Measurements from ENCODE around the gene SPECC1L.
A peak's percentile ranks its signal among the peaks of the same experiment; 100 is the strongest.

SPECC1L gene

DNA sequence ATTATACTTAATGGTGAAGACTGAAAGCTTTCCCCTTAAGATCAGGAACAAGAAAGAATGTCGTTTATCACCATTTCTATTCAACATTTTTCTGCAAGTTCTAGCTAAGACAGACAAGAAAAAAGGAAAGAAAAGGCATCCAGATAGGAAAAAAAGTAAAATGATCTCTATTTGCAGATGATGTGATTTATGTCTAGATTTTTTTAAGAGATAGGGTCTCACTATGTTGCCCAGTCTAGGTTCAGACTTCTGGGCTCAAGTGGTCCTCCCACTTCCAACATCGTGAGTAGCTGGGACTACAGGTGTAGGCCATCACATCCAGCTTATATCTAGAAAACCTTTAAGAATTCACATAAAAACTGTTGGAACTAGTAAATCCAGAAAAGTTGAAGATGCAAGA is 105.4 kb downstream of the SPECC1L start:
- no peak for DNase-seq

DNA sequence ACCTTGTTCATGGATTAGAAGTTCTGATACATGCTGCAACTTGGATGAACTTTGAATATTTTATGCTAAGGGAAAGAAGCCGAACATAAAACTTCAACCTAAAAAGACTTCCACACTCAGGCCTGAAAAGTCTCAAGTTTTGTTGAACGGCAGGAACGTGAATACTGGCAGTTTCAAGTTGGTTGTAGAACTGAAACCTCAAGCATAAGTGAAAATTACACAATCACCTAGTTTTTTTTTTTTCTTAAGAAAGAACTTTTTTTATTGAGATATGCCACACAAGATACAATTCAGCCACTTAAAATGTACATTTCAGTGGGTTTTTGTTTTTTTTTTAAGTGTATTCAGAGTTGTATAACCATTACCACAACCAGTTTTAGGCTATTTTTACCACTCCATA is 106.0 kb downstream of the SPECC1L start:
- no peak for DNase-seq

DNA sequence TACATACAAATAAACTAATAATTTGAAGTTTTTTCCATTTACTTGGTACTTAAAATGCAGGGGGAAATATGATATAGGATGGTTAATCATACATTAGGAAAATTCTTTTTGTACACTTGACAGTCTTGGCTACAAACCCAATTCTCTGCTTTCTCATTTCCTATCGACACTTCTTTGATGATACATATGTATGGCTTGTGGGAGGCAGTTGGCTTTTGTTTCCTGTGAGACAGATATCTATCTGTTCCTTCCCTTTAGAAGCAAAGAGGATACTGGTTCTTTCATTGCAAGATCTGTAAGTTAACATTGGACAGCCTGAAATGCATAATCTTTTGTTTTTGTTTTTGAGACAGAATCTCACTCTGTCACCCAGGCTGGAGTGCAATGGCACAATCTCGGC is 108.9 kb downstream of the SPECC1L start:
- DNase-seq, result no peak

DNA sequence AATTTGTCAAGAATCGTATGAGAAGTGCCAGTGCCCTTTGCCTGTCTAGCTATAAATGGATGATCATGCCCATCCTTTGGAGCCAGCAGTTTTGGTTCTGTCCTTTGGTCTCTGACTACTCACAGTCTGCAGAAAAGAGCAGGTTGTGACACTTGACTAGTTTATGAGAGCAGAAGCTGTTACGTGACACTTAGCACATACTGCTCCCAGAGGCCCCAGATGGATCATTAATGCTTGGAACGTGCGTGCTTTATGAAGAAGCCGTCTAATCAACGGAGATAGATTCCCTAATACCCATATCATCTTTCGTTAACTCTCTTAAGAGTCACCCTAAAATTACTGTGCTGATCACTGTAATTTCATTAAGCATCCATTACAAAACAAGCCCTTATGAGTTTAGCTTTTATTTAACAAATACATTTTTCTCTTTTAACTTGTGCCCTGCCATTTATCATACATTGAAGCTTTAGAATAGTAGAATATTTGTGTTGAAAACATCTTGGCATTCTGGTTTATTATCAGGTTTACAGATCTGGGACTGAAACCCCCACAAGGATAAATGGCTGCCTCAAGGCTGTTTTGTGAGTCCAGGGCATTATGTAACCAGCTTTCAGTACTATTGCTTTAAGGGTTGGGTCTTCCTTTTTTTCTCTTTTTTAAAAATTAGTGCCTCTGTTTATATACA is 109.7 kb downstream of the SPECC1L start:
- no peak for DNase-seq

DNA sequence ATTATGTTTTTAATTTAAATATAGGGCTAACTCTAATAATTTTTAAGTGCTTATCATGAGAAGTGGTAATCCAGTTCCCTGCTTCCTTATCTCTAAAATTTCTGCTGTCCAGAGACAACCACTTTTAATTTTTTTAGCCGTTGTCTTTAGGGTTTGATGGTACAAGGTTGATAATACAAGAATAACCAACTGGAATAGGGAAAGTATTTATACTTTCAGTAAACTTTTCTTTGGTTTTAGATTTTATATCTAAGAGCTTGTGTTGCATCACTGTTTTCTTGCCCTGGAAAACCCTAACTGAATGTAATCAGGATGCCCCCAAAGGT is 110.2 kb downstream of the SPECC1L start:
- DNase-seq, result no peak

DNA sequence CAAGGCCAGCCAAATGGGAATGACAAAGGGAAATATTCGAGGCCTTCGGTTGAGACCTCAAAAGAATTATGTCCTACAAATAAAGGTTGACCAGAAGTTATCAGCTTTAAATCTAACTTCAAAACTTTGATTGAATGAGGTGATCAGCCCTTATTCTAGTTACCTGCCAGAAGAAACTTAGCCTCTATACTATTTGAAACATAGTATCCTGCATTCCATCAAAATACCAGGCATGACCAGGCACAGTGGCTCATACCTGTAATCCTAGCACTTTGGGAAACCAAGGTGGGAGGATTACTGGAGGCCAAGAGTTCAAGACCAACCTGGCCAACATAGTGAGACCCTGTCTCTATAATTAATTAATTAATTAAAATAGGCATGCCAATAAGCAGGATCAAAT is 112.4 kb downstream of the SPECC1L start:
- no peak for DNase-seq

DNA sequence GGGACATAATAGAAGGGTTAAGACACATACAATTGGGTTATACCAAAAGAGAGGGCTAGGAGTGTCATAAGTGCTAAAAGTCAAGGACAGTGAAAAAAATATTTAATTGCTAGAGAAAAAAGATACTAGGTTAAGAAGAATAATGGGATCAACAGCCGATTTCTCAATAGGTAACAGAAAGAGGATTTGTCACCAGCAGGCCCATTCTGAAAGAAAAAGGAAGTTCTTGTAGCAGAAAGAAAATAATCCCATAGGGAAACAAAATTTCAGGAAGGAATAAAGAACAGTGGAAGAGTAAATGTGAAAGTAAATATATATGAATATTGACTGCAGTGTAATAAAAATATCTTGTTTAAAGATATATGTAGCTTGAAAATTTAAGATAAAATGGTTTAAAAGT is 113.5 kb downstream of the SPECC1L start:
- DNase-seq, result no peak

DNA sequence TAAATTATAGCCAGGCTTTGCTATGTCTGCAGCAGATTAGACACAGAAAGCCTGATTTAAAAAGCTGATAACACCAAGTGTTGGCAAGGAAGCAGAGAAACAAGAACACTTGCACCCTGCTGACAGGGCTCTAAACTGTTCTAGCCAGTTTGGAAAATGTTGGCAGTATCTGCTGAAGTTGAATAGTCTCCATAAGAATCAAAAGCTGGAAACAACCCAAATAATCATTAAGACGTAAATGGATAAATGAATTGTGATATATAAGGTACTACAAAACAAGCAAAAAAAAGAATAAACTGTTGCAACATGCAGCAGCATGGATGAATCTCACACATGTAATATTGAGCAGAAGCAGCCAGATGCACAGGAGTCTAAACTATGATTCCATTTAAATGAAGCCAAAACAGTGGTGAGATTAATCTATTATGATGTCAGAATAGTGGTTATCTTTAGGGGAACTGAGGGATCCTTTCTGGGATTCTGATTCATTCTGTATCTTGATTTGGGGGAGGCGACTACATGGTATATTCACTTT is 116.4 kb downstream of the SPECC1L start:
- no peak for DNase-seq

DNA sequence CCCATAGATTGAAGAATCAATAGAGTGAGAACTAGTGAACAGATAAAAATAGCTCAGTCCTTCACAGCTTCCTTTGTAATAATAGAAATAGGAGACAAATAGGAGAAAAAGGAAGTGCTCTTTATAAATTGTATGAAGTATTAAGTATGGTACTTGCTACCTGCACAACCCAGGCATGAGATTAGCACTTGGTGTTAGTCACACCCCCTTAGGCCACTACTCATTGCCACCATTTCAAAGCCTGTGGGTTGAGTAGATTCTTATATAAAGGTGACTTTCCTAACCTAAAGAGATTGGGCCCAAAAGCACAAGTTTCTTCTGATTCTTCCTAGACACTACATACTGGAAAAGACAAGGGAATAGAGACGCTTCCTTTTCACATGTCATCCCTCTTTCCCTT is 119.0 kb downstream of the SPECC1L start:
- DNase-seq, result no peak

DNA sequence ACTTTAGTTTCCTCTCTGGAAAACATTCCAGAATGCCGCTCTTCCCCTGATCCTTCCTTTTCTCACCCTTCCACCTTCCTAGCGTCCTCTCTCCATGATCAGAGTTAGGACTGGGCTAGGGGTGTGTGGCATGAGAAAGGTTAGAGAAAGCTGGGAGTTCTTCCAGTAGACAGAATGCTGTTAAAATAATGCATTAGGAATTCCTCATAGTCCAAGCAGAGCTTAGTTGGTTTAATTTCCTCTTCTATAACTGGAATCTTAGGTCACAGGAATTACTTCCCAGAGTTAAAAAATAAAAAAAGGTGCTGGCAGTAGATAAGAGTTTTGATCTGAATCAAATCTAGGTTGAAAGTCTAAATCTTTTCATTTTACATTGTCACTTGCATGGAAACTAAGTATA is 119.5 kb downstream of the SPECC1L start:
- DNase-seq, result no peak

DNA sequence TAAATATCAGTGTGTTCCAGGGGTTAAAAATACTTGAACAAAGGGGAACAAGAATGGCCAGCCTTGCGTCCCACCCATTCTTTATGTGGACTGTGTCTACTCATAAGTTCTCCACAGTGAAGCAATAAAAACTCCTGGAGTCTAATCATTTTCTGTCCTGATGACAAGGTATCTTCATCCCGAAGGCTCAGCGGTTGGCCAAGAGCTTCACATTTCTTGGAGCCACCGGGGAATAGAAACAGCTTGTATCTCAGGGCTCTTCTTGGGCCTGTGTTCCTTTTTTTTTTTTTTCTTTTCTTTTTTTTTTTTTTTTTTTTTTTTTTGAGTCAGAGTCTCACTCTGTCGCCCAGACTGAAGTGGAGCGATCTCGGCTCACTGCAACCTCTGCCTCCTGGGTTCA is 119.9 kb downstream of the SPECC1L start:
- no peak for DNase-seq

DNA sequence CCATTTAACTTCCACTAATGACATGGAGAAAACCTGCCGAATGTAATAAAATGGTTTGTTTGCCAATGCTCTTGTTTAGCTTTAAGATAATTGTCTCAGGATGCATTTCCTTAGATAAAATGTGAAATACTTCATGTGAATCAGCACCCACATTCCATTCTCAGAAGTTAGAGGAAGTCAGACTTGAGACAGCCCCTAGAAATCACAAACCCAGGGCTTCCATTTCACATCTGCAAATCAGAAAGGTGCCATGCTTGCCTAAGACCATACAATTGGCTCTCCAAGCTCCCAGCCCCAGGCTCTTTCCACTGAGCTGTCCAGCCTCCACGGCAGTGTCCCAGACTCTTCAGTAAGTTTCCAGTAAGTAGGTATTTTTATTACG is 121.2 kb downstream of the SPECC1L start:
- DNase-seq, result no peak

DNA sequence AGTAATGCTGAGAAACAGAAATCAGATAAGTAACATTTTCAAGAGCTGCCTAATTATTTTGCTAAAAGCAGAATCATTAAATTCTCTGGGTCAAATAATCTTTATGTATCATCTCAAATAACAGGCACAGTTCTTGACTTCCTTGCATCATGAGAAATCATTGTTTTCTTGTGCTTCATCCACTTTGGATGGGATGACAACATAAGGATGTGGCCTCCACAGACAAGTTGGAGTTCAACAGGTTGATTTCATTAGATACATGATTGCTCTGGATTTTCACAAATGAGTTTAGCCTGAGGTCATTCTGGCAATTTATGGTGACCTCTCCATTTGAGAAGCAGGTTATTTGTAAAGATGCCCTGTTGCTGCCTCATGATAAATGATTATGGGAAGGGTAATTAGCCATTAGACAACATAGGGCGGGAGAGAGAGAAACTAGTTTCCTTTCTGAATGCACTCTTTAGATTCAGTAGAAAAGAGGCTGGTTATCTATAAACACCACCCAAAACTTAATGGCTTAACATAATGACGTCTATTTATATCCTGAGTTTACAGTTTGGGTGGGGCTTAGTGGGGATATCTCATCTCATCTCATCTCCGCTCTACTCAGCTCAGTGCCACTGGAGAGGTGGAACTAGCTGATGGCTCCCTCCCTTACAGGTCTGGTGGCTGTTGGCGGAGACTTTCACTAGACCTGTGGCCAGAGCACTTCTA is 121.7 kb downstream of the SPECC1L start:
- DNase-seq, result no peak

DNA sequence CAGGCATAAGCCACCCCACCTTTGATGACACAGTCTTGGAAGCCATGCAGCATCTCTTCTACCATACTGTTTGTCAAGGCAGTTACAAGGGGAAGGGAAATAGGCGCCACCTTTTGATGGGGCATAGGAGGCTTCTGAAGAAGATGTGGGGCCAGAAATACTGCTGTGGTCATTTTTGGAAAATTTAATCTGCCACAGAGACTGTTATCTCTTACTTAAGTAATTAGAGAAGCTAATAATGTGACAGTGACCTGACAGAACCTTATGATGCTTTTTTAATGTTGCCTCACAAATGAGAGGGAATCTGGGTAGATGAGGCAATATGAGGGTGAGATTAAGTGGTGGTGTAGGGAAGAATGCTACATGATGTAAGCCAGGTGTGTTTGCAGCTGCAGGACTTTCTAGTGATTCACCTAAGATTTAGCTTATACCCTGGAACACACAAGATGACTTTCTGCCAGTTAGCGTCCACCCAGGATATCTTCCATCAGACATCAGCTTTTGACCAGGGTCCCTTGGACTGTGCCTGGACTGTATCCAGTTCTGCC is 122.5 kb downstream of the SPECC1L start:
- DNase-seq, result no peak

DNA sequence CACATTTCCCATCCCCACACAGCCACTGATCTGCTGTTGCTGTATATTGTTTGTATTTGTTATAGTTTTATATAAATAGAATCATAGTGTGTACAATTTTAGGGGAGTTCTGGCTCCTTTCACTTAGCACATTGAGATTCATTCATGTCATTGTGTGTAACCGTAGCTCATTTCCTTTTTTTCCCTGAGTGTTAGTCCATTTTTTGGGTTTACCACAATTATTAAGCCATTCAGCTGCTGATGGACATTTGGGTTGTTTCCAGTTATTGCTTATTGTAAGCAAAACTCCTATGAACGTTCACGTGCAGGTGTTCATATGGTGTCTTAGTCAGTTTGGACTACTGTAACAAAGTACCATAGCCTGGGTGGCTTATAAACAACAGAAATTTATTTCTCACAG is 123.2 kb downstream of the SPECC1L start:
- DNase-seq, result no peak

DNA sequence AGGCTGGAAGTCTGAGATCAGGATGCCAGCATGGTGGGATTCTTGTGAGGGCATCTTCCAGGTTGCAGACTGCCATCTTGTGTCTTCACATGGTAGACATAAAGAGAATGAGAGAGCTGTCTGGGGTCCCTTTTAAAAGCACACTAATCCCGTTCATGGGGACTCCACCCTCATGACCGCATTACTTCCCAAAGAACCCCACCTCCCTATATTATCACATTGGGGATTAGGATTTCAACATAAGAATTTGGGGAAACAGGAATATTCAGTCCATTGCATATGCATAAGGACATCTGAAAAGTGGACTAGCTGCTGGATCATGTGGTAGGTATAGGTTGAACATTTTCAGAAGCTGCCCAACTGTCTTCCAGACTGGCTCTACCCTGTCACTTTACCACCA is 123.6 kb downstream of the SPECC1L start:
- DNase-seq, result no peak

DNA sequence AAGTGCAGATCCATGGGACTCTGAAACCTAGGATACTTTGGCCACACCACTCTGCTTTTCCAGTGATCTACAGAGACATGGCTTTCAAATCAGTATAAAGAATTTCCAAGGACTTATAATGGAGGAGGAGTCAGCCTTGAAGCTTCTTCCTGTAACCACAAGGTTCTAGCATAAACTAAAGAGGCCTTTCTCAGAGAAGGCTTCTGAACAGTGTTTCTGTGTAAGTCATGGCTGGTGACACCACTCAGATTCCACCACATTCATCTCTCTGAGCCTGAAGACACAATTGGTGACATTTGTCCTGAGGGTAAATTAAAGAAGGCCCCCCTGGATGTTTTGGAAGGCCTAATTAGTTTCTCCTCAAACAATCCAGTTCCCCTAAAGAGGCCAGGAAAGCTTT is 127.8 kb downstream of the SPECC1L start:
- DNase-seq, result no peak

DNA sequence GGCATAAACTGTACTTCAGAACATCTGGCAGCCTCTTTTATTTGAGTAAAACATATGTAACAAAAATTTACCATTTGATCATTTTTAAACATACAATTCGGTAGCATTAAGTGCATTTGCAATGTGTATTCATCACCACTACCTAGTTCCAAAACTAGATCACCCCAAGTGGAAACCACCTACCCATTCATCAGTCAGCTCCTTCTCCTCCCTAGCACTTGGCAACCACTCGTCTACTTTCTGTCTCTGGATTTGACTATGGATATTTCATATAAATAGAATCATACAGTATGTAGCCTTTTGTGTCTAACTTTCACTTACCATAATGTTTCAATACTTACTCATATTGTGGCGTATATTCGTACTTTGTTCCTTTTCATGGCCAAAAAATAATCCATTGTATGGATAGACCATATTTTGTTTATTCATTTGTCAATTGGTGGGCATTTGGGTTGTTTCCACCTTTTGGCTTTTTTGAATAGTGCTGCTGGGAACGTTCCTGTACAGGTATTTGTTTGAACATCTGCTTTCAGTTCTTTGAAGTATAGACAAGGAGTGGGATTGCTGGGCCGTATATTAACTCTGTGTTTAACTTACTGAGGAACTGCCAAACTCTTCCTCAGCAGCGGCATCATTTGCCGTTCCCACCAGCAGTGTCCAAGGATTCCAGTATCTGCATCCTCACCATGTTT is 129.5 kb downstream of the SPECC1L start:
- no peak for DNase-seq

DNA sequence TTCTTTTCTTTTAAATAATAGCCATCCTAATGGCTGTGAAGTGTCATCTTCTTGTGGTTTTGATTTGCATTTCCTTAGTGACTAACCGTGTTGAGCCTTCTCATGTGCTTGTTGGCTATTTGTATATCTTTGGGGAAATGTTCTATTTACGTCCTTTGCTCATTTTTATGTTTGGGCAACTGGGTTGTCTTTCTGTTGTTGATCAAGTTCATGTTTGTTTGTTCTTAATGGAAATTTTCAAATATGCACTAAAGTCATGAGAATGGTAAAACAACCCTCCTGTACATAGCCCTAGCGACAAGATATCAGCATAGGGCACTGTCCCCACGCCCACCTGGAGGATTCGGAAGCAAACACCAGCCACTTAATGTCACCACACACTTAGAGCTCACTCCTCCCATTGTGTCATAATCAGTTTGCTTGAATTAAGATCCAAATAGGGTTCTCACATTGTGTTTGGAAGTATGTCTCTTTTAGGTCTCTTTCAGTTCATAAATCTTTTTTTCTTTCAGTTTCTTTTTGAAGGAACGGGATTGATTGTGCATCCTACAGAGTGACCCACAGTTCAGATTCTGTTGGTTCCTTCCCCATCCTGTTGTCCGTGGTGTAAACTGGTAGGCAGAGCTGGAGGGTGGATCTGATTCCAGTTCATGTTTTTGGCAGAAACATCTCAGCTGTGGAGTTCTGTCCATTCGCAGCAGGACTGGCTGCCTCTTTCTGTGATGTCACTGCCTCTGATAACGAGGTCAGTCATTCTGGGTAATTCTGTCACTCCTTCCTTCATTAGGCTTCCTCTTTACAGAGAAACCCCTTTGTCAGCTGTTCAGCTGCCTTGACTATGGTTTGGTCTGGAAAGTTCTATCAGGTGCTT is 130.3 kb downstream of the SPECC1L start:
- no peak for DNase-seq

DNA sequence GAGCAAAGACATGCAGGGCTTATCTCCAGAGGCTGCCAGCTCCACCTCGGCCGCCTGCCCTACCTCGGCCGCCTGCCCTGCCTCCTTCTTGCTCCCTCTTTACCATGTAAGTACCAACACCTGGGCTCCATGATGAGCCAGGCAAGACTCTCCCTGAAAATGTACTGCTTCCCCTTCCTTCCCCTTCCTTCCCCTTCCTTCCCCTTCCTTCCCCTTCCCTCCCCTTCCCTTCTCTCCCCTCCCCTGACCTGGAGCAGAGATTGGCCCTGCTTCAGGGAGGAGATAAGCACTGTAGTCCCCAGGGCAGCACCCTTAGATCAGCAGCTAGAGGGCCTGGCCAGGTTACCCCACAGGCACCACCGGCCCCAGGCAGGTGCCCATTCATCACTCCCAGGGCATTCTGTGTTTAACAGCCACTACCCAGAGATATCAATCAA is 131.3 kb downstream of the SPECC1L start:
- DNase-seq, result no peak

DNA sequence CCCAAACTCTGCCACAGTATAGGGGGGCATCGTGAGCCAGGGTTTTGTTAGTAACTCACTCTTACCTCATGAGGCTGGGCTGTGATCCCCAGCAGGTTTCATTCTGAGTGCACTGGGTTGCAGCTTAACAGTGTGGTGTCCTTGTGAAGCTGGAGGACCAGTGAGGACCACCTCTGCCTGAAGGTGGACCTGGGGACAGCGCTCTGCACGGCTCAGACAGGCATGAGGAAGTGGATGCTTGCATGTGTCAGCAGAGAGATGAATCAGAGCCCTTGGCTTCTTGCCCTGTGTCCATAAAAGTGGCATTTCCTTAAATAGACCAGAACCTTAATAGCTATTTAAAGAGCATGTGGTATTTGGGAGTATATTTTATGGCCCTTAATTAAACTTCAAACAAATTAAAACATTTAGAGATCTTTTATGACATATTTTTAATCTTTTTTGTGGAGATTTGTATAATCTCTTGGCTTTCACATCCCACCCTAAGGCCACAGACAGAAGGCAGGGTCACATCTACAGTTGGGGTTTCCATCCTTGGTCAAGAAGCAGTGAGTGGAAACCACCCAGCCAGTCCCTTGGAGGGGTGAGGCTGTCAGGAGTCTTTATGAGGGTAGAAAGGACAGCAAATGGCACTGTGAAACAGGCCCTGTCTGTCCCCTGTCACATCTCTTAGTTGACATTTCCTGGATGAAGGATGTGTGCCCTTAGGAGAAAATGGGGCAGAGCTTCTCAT is 132.0 kb downstream of the SPECC1L start:
- peak; percentile 56 for DNase-seq

DNA sequence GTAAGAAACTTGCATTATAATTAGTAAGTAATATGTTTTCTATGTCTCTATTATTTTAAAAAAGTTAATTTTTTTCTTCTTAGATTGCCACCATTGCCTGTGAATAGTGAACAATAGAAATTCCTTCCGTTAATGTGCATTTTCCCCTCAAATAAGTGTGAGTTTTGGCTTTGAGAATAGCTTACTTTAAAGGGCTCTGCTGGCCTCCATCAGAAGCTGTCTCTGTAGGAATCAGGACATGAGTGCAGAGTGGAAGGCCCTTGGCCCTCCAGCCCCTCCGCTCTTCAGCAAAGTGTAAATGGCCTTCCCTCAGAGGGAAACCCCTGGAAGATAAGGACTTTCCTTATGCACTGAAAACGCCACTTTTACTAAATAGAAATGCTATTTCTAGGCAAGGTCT is 132.7 kb downstream of the SPECC1L start:
- DNase-seq, result no peak

All from amniotic stem cell (primary cell).